Psoas muscle (tissue), 8 donors: Measurements from ENCODE around the gene C1GALT1C1L. TPM values are rescaled to one million over a fixed set of nuclear protein-coding genes. Genes with fewer than 3 reads are reported as not detected.

Source experiments
- ATAC-seq, 4 donors: fragments of 200-7000 bp; cut with Tn5 transposase; one replicate each; pipeline ENCODE4 v1.9.1; 2020; ENCODE audit warnings: moderate library complexity in 3 of 4, mild to moderate bottlenecking in 2 of 4
- DNase-seq, 2 donors: peaks; one replicate each; pipeline ENCODE4 v3.0.0-alpha.2; 2020
- H3K27ac ChIP-seq: fragments of 200-600 bp; one replicate; pipeline ENCODE4 v1.8.0; 2022
- H3K27me3 ChIP-seq, 3 donors: fragments of 200-600 bp in 1 of 3; one replicate each; pipeline versions ENCODE4 v1.6.1 to v1.8.0; 2013 to 2022; ENCODE audit warnings: low read length in 2 of 3, mild to moderate bottlenecking in 2 of 3, moderate library complexity in 1 of 3; ENCODE audit not compliant: insufficient read depth in 3 of 3
- H3K36me3 ChIP-seq, 2 donors: fragments of 200-600 bp in 1 of 2; one replicate each; pipeline versions ENCODE4 v1.6.1 to v1.8.0; 2013 to 2022; ENCODE audit warnings: low read depth in 1 of 2, mild to moderate bottlenecking in 1 of 2, moderate library complexity in 1 of 2; ENCODE audit not compliant: insufficient read depth in 1 of 2
- H3K4me1 ChIP-seq: fragments of 200-600 bp; one replicate; pipeline ENCODE4 v1.8.0; 2022
- H3K4me3 ChIP-seq: fragments of 200-600 bp; one replicate; pipeline ENCODE4 v1.8.0; 2022; ENCODE audit warnings: mild to moderate bottlenecking
- H3K9me3 ChIP-seq: fragments of 200-600 bp; one replicate; pipeline ENCODE4 v1.8.0; 2022
- WGBS, 3 donors: extraction: QIAGEN DNeasy Blood & Tissue Kit; methylation state at CpG; one replicate each; pipeline versions ENCODE4 v1.1.6 to v1.1.7; 2013; 5-methylcytosine and 5-hydroxymethylcytosine counted together
- intact Hi-C, 2 donors: fragments of 100-400 bp; cut with DNase I; formaldehyde crosslinking; loops; one replicate each; pipeline versions ENCODE4 v1.11.0 to v1.14.2; 2022
- polyA plus RNA-seq, 3 donors: library from polyadenylated mRNA; stranded (reverse); fragments of 200-250 nt; gene quantifications; one replicate each; pipeline ENCODE4 v1.2.3, GENCODE V29; 2013
- total RNA-seq, 4 donors: library from RNA; stranded (reverse); fragmentation: NEBNext Ultra II Directional in 2 of 4; extraction: Animal tissue kit (Norgen Biotek cat#: 25700) in 2 of 4; gene quantifications; one replicate each; pipeline versions ENCODE4 v1.2.1 to v1.2.4, GENCODE V29; 2021 to 2023
- TF ChIP-seq, protein P1 (sequence below): fragments of 200-600 bp; IDR thresholded peaks from one replicate; pipeline ENCODE4 v1.8.0; 2022; ENCODE audit warnings: antibody characterized with exemption
- donor health status: healthy with polysubstance abuse.
- donor health status: DM: no; HTN: no; CAD: no; lungs with moderate emphysema.
- donor health status: Bipolar disorder and iron deficiency.
- donor health status: healthy.
- donor health status: DM: yes; HTN: yes; CAD: no.
- donor health status: DM: no; HTN: no; CAD: no.
- donor health status: DM: no; HTN: no; CAD: no.
- donor health status: DM: yes; HTN: yes; CAD: no.

Gene C1GALT1C1L
- total and polyA plus RNA-seq, 7 donors: 0.16 to 0.56 (median 0.33) TPM; not detected in 1

DNA sequence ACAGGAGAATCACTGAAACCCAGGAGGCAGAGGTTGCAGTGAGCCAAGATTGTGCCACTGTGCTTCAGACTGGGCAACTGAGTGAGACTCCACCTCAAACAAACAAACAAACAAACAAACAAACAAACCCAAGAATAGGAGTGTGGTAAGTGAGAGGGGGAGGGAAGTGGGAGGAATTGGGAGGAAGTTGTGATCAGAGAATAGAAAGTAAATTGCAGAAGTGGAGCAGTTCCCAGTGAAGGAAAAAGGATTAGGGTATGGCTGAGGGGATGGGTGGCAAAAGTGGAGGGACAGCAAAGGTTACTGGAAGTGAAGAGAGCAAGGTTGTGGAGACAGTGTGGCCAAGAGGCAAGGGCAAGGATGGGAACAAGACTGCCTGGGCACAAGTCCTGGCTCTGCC lies 41.1 kb upstream of the C1GALT1C1L start:
- TF ChIP-seq, protein P1, sequence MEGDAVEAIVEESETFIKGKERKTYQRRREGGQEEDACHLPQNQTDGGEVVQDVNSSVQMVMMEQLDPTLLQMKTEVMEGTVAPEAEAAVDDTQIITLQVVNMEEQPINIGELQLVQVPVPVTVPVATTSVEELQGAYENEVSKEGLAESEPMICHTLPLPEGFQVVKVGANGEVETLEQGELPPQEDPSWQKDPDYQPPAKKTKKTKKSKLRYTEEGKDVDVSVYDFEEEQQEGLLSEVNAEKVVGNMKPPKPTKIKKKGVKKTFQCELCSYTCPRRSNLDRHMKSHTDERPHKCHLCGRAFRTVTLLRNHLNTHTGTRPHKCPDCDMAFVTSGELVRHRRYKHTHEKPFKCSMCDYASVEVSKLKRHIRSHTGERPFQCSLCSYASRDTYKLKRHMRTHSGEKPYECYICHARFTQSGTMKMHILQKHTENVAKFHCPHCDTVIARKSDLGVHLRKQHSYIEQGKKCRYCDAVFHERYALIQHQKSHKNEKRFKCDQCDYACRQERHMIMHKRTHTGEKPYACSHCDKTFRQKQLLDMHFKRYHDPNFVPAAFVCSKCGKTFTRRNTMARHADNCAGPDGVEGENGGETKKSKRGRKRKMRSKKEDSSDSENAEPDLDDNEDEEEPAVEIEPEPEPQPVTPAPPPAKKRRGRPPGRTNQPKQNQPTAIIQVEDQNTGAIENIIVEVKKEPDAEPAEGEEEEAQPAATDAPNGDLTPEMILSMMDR: no peak
- Histone ChIP-seq H3K27me3 (no peaks in the 10 kb centered on the region), H3K9me3 (no peaks in the 10 kb centered on the region), H3K4me1 (no peaks in the 10 kb centered on the region), H3K36me3 (no peaks in the 10 kb centered on the region), H3K27ac (no peak overlapping the region), H3K4me3 (no peak overlapping the region)
- intact Hi-C loops: no loop called here
- DNase-seq (no peak), ATAC-seq (no peak)

DNA sequence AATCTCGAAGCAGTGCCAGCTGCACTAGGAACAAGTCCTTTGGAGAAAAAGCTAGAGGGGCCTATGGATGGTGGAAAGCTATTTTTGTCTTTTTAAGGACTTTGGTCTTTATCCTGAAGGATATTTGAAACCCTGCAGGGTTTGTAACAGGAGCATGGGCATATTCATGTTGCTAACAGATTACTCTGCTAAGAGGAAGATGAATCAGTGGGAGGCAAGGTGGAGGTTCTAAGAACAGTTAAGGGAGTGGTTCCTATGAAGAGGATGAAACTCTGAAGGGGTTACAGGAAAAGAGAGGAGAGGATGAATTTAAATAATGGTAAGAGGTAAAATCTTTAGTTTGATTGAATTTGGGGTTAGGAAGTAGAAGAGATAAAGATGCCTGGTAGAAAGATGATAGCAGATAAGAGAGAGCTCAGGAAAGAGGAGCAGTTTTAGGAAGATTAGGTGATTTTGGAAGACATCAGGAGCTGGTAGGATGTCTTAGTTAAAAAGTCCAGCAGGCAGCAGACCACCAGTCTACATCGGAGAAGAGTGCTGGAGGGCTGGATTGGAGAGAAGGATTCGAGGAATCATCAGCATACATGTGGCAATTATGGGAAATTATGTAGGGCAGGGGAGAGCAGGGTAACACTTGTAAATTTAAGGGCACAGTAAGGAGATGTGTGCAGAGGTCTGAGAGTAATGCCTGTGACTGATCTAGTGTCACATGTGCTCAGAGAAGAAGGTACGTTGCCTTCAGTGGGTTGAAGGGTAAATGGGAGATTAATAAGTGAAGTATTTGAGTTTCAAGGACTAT lies 39.3 kb upstream of the C1GALT1C1L start:
- 77 to 80% (median 78%) methylated on average over 4 of the region's 4 CpGs for whole genome bisulfite sequencing, 3 donors
- Histone ChIP-seq H3K36me3 (no peaks in the 10 kb centered on the region), H3K4me3 (no peak overlapping the region), H3K4me1 (no peaks in the 10 kb centered on the region), H3K27me3 (no peaks in the 10 kb centered on the region), H3K9me3 (no peaks in the 10 kb centered on the region), H3K27ac (no peak overlapping the region)
- DNase-seq (no peak), ATAC-seq (no peak)
- TF ChIP-seq, protein P1: no peak
- intact Hi-C loops: no loop called here

- TF ChIP-seq, protein P1: no peak
- 35 to 40% (median 37%) methylated on average over 2 of the region's 2 CpGs for WGBS, 3 donors
- ATAC-seq: no peak
Observed at GRCh38 chr2:43714164-43714563, 37.9 kb upstream of the C1GALT1C1L start.

DNA sequence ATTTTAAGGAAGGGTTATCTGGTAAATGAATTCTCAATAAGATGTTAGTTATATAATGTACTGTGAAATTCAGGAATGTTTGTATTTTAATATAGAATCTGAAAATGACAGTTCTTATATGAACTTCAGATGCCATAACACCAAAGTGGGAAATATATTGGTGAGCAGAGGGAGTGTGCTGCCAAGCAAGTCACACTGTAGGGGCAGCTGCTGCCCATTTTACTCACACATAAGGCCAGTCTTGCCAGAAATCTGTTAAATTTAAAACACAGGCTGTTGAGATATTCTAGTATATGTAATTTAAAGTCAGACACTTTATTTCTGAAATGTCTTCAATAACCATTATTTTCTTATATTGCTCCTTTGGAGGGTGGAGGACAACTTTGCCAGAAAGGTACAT lies 34.6 kb upstream of the C1GALT1C1L start:
- DNase-seq (no peak), ATAC-seq (no peak)
- Histone ChIP-seq H3K9me3 (no peaks in the 10 kb centered on the region), H3K27me3 (no peaks in the 10 kb centered on the region), H3K27ac (no peak overlapping the region), H3K4me3 (no peak overlapping the region), H3K36me3 (no peaks in the 10 kb centered on the region), H3K4me1 (no peaks in the 10 kb centered on the region)
- intact Hi-C loops: no loop called here
- TF ChIP-seq, protein P1: no peak

More at GRCh38 chr2:43714164-43714563, 37.9 kb upstream of the C1GALT1C1L start:
- H3K36me3 ChIP-seq: no peaks in the 10 kb centered on the region
- no peak overlapping the region for H3K4me3 ChIP-seq
- no peaks in the 10 kb centered on the region for H3K9me3 ChIP-seq
- no peaks in the 10 kb centered on the region for H3K27me3 ChIP-seq
- intact Hi-C loops: no loop called here
- no peak for DNase-seq
- H3K4me1 ChIP-seq: no peaks in the 10 kb centered on the region
- no peak overlapping the region for H3K27ac ChIP-seq

DNA sequence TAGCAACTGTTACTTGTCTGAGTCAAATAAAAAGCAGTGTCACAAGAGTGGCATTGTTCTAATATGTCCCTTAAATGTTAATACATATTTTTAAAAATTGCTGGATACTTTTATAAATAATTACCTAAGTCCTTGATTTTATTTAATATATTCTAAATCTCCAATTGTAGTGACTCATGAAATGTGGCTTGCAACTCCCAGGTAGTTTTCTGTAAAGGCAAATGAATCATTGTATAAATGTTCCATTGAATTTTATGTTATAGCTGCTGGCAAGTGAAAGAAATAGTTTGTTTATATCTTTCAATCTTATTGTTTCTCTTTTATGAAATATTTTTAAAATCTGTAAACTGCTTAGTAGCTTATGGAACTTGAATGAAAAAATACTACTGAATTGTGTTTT lies 32.7 kb upstream of the C1GALT1C1L start:
- no peaks in the 10 kb centered on the region for H3K27me3 ChIP-seq
- TF ChIP-seq, protein P1: no peak
- H3K27ac ChIP-seq: no peak overlapping the region
- no peak for ATAC-seq
- intact Hi-C loops: no loop called here
- no peaks in the 10 kb centered on the region for H3K4me1 ChIP-seq
- DNase-seq: no peak
- H3K9me3 ChIP-seq: no peaks in the 10 kb centered on the region
- no peaks in the 10 kb centered on the region for H3K36me3 ChIP-seq
- no peak overlapping the region for H3K4me3 ChIP-seq
